ENCODE measurements around the gene SPOCK3.
"Not testable (repeated sequence)": the region's sequence is repeated elsewhere in the genome, so short reads cannot be mapped to it uniquely, and the experiment has no call there.

Gene SPOCK3

DNA sequence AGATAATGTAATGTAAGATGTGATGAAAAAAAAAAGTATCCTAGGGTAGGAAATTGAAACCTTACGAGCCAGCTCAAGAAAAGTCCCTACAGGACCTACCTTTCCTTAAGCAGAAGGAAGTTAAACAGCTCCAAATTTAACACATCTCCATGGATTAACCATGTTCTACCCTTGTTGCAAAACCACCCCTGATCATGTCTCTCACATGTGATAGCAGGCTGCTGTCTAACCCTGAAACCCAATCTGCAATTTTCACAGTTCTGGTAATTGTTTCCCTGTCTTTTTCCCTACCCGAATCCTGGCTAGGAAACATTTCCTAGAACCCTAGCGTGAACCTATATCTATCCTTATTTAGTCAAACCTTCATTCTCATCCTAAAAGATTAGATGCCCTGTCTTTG is 198.9 kb downstream of the SPOCK3 start:
- DNase-seq (ENCODE audit: low read depth) = no peak

DNA sequence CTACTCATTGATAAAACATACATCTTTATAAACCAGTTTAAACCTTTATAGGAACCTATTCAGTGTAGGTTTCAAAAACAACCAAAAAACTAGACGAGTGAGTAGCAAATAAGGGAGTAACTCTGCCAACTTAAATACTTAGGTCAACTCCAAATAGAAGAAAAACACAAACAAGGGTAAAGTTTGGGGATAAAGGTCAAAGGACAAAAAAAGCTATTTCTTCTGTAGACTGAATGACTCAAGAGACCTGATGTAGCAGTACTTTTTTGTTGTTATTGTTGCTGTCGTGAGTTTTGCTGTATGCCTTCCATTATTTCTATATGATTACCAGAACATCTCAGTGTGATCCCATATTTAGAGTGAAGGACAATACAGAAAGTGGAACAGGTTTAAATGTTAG is 199.3 kb downstream of the SPOCK3 start:
- no peak for DNase-seq (ENCODE audit: low read depth)

GRCh38 chr4:167032871-167033270 is 201.4 kb downstream of the SPOCK3 start:
- DNase-seq (ENCODE audit: low read depth) = no peak

GRCh38 chr4:167031534-167032156 is 202.6 kb downstream of the SPOCK3 start:
- DNase-seq (ENCODE audit: low read depth) = no peak

DNA sequence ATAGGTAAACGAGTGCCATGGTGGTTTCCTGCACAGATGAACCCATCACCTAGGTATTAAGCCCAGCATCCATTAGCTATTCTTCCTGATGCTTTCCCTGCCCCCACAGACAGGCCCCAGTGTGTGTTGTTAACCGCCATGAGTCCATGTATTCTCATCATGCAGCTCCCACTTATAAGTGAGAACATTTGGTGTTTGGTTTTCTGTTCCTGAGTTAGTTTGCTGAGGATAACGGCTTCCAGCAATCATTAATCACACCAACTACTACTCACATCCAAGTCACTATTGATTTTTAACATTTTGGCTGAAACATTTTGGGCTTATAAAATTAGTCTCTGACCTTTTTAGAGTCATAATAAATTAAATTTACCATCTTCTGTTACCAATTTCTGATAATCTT is 205.3 kb downstream of the SPOCK3 start:
- no peak for DNase-seq (ENCODE audit: low read depth)

GRCh38 chr4:167025670-167026069 is 208.6 kb downstream of the SPOCK3 start:
- DNase-seq (ENCODE audit: low read depth) = no peak

DNA sequence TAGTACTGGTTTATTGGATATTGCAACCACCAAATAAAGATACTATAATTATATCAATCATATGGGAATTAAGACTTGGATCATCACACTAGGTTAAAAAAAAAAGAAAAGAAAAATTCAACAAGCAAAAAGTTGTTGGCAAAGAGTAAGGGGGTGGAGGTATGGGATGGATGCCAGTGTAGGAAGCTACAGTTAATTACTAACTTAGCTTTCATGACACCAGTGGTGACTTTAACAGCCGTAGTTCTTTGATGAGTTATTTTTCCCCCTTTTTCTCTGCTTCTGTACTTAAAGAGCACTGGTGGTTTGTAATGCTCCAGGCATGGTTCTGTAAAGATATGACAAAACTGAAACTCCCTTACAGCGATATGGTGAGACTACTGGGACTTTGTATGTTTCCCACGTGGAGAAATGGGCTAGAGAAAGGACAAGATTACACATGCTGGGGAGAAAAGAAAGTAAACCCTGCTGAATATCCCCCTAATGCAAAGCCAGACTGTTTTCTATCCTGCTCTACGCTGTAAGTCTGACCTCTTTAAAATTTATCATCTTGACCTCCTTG is 210.8 kb downstream of the SPOCK3 start:
- no peak for DNase-seq (ENCODE audit: low read depth)

DNA sequence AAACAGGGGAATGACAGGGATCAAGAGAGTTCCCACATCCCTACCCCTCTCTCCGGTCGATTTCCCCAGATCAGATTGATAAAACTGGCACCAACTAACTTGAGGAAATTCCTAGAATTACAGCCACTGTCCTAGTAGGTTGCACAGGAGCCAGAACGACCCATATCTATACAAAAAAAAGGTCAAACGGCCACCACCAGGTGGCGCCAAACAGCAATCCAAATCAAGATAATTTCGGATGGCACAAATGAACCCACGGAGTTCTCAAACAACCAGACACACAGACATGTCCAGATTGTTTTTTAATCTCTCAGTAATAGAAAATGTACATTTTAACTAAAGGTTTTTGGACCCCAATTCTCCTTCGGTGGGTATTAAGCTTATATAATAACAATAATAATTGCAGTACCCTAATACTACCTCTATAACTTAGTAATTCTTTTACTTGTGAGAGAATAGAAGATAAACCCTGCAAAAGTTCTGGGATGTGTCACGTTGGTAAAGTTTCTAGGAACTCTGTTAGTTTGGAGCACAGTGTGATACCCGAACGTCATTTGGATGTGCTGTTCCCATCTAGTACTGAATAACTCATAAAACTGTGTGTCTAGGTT is 212.6 kb downstream of the SPOCK3 start:
- DNase-seq (ENCODE audit: low read depth) = peak; percentile 3

DNA sequence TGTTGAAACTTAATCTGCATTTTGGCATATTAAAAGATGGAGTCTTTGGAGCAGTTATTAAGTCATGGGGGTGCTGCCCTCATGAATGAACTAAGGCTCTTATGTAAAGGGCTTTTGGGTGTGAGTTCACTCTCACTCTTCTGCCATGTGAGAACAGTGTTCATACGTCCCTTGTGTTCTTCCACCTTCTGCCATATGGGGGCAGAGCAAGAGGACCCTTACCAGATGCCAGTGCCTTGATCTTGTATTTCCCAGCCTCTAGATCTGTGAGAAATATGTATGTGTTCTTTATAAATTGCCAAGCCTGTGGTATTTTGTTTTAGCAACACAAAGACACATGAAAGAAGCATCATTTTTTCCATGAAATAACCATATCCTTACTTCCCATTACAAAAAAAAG is 213.9 kb downstream of the SPOCK3 start:
- DNase-seq (ENCODE audit: low read depth) = no peak

DNA sequence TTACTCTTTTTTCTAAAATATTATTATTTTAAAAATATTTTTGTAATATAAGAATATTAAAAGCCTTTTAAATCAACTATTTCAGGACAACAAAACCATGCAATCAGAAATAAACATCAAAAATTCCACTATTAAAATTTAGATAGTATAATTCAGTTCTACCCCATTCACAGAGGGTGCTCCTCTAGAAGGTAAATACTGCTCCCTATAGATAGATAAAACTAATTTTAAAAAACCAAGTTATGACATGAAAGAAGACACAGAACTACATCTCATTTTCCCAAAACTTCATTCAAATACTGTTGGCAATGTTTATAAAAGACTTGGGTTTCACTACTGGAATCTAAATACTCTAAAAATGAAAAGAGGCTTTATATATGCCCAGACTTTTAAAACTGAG is 219.3 kb downstream of the SPOCK3 start:
- no peak for DNase-seq (ENCODE audit: low read depth)

DNA sequence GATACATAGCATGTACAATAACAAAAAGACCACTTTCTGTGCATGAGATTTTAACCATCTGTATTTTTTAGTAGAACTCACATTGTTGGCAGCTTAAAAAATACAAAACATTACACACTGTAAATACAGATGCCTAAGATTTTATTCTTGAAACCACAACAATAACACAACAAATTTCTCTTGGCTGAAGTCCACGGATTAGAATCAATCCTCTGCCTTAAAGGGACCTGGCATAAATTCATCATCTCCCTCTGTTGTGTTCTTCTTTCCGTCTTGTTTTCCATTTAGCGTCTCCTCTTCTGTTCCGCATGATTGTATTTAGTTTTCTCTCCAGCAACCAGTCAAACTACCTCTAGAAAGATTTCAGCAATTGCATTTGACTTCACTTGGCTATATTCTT is 231.0 kb downstream of the SPOCK3 start:
- no peak for DNase-seq (ENCODE audit: low read depth)

DNA sequence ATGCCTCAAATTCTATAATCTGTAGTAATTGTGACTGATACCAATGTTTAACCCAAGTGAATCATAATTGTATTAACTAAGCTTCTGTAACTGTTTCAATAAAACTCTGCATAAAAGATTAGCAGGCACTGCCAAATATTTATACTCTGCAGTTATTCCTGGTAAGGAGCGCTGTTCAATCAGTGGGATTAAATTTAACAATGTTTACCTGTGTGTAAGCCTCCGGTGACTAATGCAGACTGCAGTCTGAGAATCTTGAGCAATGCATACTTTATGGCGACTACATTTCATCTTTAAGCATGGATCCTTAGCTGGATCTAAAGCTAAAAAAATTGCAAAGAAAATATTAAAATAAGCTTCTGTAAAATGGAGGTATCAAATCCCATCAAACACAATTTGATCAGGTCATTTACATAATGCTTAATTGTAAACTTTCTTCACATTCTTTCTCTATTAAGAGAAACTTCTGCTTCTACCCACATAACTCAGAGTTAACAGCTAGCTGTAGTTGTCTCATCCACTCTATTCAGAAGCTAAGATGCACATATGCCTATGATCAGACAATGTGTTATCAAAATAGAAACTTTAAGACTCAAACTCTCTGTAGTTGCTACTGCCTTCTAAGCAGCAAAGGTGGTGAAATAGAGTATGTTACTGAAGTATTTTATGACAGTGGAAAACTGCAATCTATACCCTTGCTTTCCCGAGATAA is 234.0 kb downstream of the SPOCK3 start:
- DNase-seq (ENCODE audit: low read depth) = no peak

DNA sequence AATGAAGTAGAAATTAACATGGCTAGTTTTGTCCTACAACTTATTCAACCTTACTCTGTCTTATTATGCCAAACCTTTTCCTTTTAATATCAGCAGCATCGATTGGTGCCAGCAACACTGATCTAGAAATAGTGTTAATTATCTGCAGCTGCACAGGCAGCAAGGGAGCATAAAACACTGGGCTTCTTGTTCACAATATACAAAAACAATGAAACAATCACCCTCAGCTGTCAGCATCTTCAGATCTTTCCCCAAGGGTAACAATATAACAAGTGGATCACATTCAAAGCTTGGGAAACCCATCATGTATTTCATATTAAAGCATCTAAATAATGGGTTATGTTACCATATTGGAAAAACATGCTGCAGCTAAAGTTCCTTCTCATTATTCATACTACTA is 238.1 kb downstream of the SPOCK3 start:
- DNase-seq (ENCODE audit: low read depth) = no peak

- no peak for DNase-seq (ENCODE audit: low read depth)
These were observed 239.6 kb downstream of the SPOCK3 start for GRCh38 chr4:166994686-166995085.

- no peak for DNase-seq (ENCODE audit: low read depth)
These were observed 243.2 kb downstream of the SPOCK3 start for GRCh38 chr4:166991006-166991561.

GRCh38 chr4:166989886-166990285 is 244.4 kb downstream of the SPOCK3 start:
- DNase-seq (ENCODE audit: low read depth) = no peak

GRCh38 chr4:166987026-166987425 is 247.3 kb downstream of the SPOCK3 start:
- DNase-seq (ENCODE audit: low read depth) = no peak

- no peak for DNase-seq (ENCODE audit: low read depth)
These were observed 252.4 kb downstream of the SPOCK3 start for GRCh38 chr4:166981847-166982246.

- DNase-seq (ENCODE audit: low read depth) = no peak
These were observed 253.9 kb downstream of the SPOCK3 start for GRCh38 chr4:166980419-166980818.

GRCh38 chr4:166977596-166977995 is 256.7 kb downstream of the SPOCK3 start:
- DNase-seq (ENCODE audit: low read depth) = no peak

DNA sequence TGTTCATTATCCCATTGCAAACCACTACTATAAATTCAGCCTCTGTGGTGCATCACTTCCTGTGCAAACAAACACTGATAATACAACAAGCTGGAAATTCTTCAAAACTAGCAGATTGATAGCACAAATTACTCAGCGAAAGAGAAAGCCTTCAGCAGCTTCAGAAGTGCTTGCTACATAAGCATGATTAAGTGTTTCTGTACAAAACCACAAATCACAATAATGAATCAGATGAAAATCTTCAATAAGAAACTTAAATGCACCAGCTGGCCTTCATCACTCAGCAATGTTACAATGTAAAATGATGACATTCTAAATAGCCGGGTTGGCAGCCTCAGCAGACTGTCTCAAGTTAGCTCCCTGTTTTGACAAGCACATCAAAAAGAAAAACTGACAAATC is 262.2 kb downstream of the SPOCK3 start:
- DNase-seq (ENCODE audit: low read depth) = no peak

- not testable (repeated sequence) for DNase-seq (ENCODE audit: low read depth)
These were observed 266.1 kb downstream of the SPOCK3 start for GRCh38 chr4:166968219-166968618.

- no peak for DNase-seq (ENCODE audit: low read depth)
These were observed 268.7 kb downstream of the SPOCK3 start for GRCh38 chr4:166965562-166965961.

All from GM04503 (cell line).